DND-41 (cell line): ENCODE data around the gene CXCL16.

Experiments used
- ATAC-seq: fragments of 200-7000 bp; cut with Tn5 transposase; 3 replicates; pipeline ENCODE4 v1.9.1; 2021; ENCODE audit warnings: low read depth; ENCODE audit not compliant: insufficient read depth
- DNase-seq: peaks from one replicate; pipeline ENCODE4 v3.0.0-alpha.2; 2020
- H2AFZ ChIP-seq: 2 replicates; pipeline ENCODE4 v1.6.0; 2012; ENCODE audit warnings: low read depth, low read length
- H3K27ac ChIP-seq: 2 replicates; pipeline ENCODE4 v1.5.1; 2012; ENCODE audit warnings: low read length, inconsistent platforms
- H3K27me3 ChIP-seq: fragments of 200-600 bp; sonication (generic); 2 replicates; pipeline ENCODE4 v1.6.0; 2012; ENCODE audit warnings: low read length, mild to moderate bottlenecking, inconsistent platforms; ENCODE audit not compliant: insufficient read depth, poor library complexity
- H3K36me3 ChIP-seq: 2 replicates; pipeline ENCODE4 v1.5.1; 2012; ENCODE audit warnings: low read length, inconsistent platforms; ENCODE audit not compliant: insufficient read depth
- H3K4me1 ChIP-seq: 2 replicates; pipeline ENCODE4 v1.5.1; 2012; ENCODE audit warnings: mild to moderate bottlenecking, low read length; ENCODE audit not compliant: insufficient read depth
- H3K4me2 ChIP-seq: 2 replicates; pipeline ENCODE4 v1.6.0; 2012; ENCODE audit warnings: mild to moderate bottlenecking, moderate library complexity, low read length, inconsistent platforms; ENCODE audit not compliant: insufficient read depth
- H3K4me3 ChIP-seq, 2 experiments: fragments of 200-600 bp in 1 of 2; shearing (Covaris generic) in 1 of 2; 2 replicates each; pipeline ENCODE4 v1.5.1; 2012 to 2016; ENCODE audit warnings: inconsistent platforms in 2 of 2, low read length in 2 of 2, mild to moderate bottlenecking in 2 of 2, low read depth in 1 of 2, moderate library complexity in 1 of 2
- H3K79me2 ChIP-seq: 2 replicates; pipeline ENCODE4 v1.6.0; 2012; ENCODE audit warnings: low read length, inconsistent platforms; ENCODE audit not compliant: insufficient read depth
- H3K9ac ChIP-seq: 2 replicates; pipeline ENCODE4 v1.6.0; 2012; ENCODE audit warnings: low read depth, mild to moderate bottlenecking, inconsistent platforms, low read length, moderate library complexity
- H3K9me3 ChIP-seq: 2 replicates; pipeline ENCODE4 v1.5.1; 2012; ENCODE audit warnings: low read length, moderate library complexity, mild to moderate bottlenecking, inconsistent platforms; ENCODE audit not compliant: insufficient read depth, severe bottlenecking
- H4K20me1 ChIP-seq: 2 replicates; pipeline ENCODE4 v1.6.0; 2012; ENCODE audit warnings: low read length; ENCODE audit not compliant: insufficient read depth
- EZH2 ChIP-seq: IDR thresholded peaks from 3 replicates; pipeline ENCODE4 v1.6.1; 2012; ENCODE audit warnings: borderline replicate concordance, low read depth, mild to moderate bottlenecking, moderate library complexity, low read length, inconsistent platforms; ENCODE audit not compliant: severe bottlenecking
- TF ChIP-seq, protein P1 (sequence below): IDR thresholded peaks from 2 replicates; pipeline ENCODE4 v1.5.1; 2012; ENCODE audit warnings: borderline replicate concordance, low read length, moderate library complexity, mild to moderate bottlenecking; ENCODE audit not compliant: poor library complexity, severe bottlenecking; ENCODE audit errors: extremely low read depth

The CXCL16 gene

GRCh38 chr17:4735876-4736651, 3.7 kb downstream of the CXCL16 start:
- Histone ChIP-seq H3K4me1 (peaks cover 19% of the 10 kb centered on the region), H4K20me1 (peaks cover 4% of the 10 kb centered on the region; the same call in 1 of the 2 replicates), H3K4me3 (no peak overlapping the region), H2AFZ (no peak overlapping the region), H3K36me3 (peaks cover 9% of the 10 kb centered on the region; the same call in 1 of the 2 replicates), H3K27ac (no peak overlapping the region), H3K4me2 (no peak overlapping the region), H3K27me3 (peaks cover 31% of the 10 kb centered on the region), H3K9me3 (no peaks in the 10 kb centered on the region), H3K79me2 (peaks cover 8% of the 10 kb centered on the region), H3K9ac (no peak overlapping the region)
- no peak for DNase-seq
- TF ChIP-seq EZH2: no peak
- TF ChIP-seq, protein P1, sequence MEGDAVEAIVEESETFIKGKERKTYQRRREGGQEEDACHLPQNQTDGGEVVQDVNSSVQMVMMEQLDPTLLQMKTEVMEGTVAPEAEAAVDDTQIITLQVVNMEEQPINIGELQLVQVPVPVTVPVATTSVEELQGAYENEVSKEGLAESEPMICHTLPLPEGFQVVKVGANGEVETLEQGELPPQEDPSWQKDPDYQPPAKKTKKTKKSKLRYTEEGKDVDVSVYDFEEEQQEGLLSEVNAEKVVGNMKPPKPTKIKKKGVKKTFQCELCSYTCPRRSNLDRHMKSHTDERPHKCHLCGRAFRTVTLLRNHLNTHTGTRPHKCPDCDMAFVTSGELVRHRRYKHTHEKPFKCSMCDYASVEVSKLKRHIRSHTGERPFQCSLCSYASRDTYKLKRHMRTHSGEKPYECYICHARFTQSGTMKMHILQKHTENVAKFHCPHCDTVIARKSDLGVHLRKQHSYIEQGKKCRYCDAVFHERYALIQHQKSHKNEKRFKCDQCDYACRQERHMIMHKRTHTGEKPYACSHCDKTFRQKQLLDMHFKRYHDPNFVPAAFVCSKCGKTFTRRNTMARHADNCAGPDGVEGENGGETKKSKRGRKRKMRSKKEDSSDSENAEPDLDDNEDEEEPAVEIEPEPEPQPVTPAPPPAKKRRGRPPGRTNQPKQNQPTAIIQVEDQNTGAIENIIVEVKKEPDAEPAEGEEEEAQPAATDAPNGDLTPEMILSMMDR: no peak
- no peak for ATAC-seq

GRCh38 chr17:4734857-4735475, 4.8 kb downstream of the CXCL16 start:
- Histone ChIP-seq H2AFZ (no peak overlapping the region), H4K20me1 (peaks cover 4% of the 10 kb centered on the region; the same call in 1 of the 2 replicates), H3K27ac (no peak overlapping the region), H3K4me2 (no peak overlapping the region), H3K4me1 (peaks cover 27% of the 10 kb centered on the region), H3K27me3 (peaks cover 20% of the 10 kb centered on the region), H3K9me3 (no peaks in the 10 kb centered on the region), H3K36me3 (peaks cover 9% of the 10 kb centered on the region; the same call in 1 of the 2 replicates), H3K9ac (no peak overlapping the region), H3K4me3 (no peak overlapping the region), H3K79me2 (peaks cover 8% of the 10 kb centered on the region)
- DNase-seq (no peak), ATAC-seq (no peak)
- TF ChIP-seq EZH2: no peak
- TF ChIP-seq, protein P1: no peak

DNA sequence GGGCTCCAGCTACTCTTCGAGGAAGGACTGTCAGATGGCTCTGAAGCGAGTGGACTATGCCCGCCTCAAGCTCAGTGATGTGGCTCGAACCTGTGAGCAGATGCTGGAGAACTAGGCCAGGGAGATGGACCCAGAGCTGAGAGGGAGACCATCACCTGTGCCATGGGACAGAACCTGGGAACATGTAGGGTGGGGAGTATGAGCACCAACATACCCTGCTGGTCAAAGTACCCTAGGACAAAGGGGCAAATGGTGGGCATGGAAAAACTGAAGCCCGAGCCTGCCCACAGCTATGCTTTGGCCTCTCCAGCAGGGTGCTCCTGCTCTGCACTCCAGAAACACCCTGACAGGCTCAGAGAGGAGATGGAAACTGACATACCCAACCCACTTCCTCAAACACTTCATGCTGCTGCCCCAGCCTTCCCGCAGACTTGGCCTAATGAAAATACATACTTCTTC, 6.6 kb downstream of the CXCL16 start:
- no peak overlapping the region for H3K27ac ChIP-seq
- H3K79me2 ChIP-seq: peaks cover 8% of the 10 kb centered on the region
- peaks cover 9% of the 10 kb centered on the region; the same call in 1 of the 2 replicates for H3K36me3 ChIP-seq
- H3K9me3 ChIP-seq: no peaks in the 10 kb centered on the region
- H3K9ac ChIP-seq: no peak overlapping the region
- peaks cover 2% of the 10 kb centered on the region for H3K27me3 ChIP-seq
- H3K4me1 ChIP-seq: peaks cover 20% of the 10 kb centered on the region
- DNase-seq (no peak), ATAC-seq (no peak)
- H3K4me3 ChIP-seq: no peak overlapping the region
- peak overlapping the region; percentile 69; the same call in 1 of the 2 replicates for H3K4me2 ChIP-seq
- H2AFZ ChIP-seq: no peak overlapping the region
- H4K20me1 ChIP-seq: no peaks in the 10 kb centered on the region
- no peak for TF ChIP-seq EZH2
- TF ChIP-seq, protein P1: no peak
